ENCODE measurements around the gene LGR4.

The LGR4 gene

GRCh38 chr11:27391331-27392015 lies 81.1 kb downstream of the LGR4 start:
- no peaks in the 10 kb centered on the region for H3K36me3 ChIP-seq (ENCODE audit: insufficient read depth, insufficient read length, low read length)
- H3K9ac ChIP-seq (ENCODE audit: insufficient read length, low read depth) = no peak overlapping the region
- TF ChIP-seq ZNF274 (IDR thresholded peaks at IDR 0.05; ENCODE audit: low read depth, low read length) = no peak
- TF ChIP-seq SUZ12 (IDR thresholded peaks at IDR 0.05; ENCODE audit: extremely low read depth, insufficient read depth, insufficient read length) = no peak
- no peak for TF ChIP-seq YY1 (IDR thresholded peaks at IDR 0.05; ENCODE audit: insufficient read depth, insufficient read length)
- H3K4me3 ChIP-seq (ENCODE audit: insufficient read length, low read depth) = no peak overlapping the region
- DNase-seq (ENCODE audit: low read depth, low spot score) = no peak
- H3K4me1 ChIP-seq (ENCODE audit: insufficient read depth, insufficient read length) = no peaks in the 10 kb centered on the region
- no peaks in the 10 kb centered on the region for H3K9me3 ChIP-seq (ENCODE audit: insufficient read depth, low read length)
- no peaks in the 10 kb centered on the region for H3K27me3 ChIP-seq (ENCODE audit: insufficient read depth, insufficient read length)

DNA sequence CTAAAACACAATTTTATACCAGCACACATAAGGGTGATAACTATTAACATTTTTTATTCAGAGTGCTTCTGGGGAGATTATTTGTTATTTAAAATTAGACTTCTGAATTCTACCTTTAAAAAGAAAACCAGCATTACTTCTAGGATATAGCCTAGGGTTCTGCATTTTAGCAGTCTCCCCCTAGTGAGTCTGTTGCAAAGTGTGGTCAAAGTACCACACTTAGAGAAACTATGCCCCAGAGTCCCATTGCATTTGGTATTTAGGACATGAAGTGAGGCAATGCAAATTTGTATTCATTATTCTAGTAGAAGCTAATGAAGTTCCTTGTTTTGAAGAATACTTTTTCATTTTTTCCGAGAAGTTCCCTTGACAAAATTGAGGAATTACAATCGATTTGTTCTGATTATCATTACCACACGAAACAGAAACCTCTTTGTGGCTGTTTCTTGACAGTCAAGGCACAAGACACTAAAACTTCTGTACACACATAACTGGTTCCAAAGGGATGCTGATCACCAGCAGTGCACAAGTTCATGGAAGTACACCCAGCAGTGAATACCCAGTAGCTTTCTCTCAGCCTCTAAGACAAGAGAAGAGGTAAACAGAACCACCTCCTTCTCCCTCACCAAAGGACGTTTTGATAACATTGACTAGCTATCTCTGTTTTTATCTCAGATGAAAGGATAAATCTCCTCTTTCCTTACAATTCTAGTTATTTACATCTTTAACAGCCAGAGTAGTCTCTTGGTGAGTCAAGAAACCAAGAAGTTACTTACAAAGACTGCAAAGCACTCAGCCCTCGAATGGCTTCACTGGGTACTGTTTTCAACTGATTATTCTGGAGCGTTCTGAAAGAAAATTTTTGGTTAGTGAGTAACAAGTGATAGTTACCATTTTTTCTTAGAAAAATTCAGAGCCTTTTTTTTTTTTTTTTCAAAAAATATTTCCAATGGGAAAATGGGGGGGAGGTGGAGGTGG lies 82.0 kb downstream of the LGR4 start:
- no peak for DNase-seq (ENCODE audit: low read depth, low spot score)
- H3K36me3 ChIP-seq (ENCODE audit: insufficient read depth, insufficient read length, low read length) = no peaks in the 10 kb centered on the region
- H3K9me3 ChIP-seq (ENCODE audit: insufficient read depth, low read length) = no peaks in the 10 kb centered on the region
- no peak overlapping the region for H3K4me3 ChIP-seq (ENCODE audit: insufficient read length, low read depth)
- H3K27me3 ChIP-seq (ENCODE audit: insufficient read depth, insufficient read length) = no peaks in the 10 kb centered on the region
- H3K9ac ChIP-seq (ENCODE audit: insufficient read length, low read depth) = no peak overlapping the region
- no peak for TF ChIP-seq SUZ12 (IDR thresholded peaks at IDR 0.05; ENCODE audit: extremely low read depth, insufficient read depth, insufficient read length)
- TF ChIP-seq YY1 (IDR thresholded peaks at IDR 0.05; ENCODE audit: insufficient read depth, insufficient read length) = no peak
- no peak for TF ChIP-seq ZNF274 (IDR thresholded peaks at IDR 0.05; ENCODE audit: low read depth, low read length)
- no peaks in the 10 kb centered on the region for H3K4me1 ChIP-seq (ENCODE audit: insufficient read depth, insufficient read length)

DNA sequence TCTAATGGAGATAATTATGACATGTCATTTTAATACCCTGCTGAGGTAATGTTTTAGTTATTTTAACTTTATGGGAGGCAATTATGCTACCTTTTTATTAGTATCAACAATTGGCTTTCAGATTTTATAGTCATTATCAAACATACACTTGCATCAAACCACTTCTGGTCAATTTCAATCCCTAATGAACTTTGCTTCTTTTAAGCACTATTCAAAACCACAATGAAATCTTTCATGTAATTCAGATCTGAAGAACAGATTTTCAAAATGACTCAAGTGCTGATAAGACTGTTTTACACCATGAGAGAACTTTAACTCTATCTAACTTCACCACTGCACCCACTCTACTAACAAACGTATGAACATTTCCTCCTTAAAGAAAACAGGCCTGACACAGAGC lies 83.7 kb downstream of the LGR4 start:
- TF ChIP-seq YY1 (IDR thresholded peaks at IDR 0.05; ENCODE audit: insufficient read depth, insufficient read length) (no peak), SUZ12 (IDR thresholded peaks at IDR 0.05; ENCODE audit: extremely low read depth, insufficient read depth, insufficient read length) (no peak), ZNF274 (IDR thresholded peaks at IDR 0.05; ENCODE audit: low read depth, low read length) (no peak)

DNA sequence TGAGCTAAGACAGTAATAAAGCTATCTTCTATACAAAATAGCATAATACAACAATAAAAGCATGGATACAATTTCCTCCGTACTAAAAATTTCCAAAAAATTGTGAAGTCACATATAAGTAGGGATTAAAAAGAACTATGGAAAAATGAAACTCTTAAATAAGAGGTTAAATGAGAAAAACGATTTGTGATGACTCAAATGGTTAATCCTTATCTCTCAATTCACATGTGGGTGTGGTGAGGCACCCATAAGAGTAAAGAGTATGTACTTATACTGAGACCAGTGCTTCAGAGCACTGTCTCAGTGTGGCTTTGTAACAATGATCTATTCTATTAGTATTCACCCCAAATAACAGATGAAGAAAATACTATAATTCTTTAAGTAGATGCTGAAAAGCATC lies 84.6 kb downstream of the LGR4 start:
- no peaks in the 10 kb centered on the region for H3K9me3 ChIP-seq (ENCODE audit: insufficient read depth, low read length)
- DNase-seq (ENCODE audit: low read depth, low spot score) = no peak
- no peak overlapping the region for H3K9ac ChIP-seq (ENCODE audit: insufficient read length, low read depth)
- H3K4me1 ChIP-seq (ENCODE audit: insufficient read depth, insufficient read length) = no peaks in the 10 kb centered on the region
- no peak overlapping the region for H3K4me3 ChIP-seq (ENCODE audit: insufficient read length, low read depth)
- no peaks in the 10 kb centered on the region for H3K27me3 ChIP-seq (ENCODE audit: insufficient read depth, insufficient read length)
- TF ChIP-seq SUZ12 (IDR thresholded peaks at IDR 0.05; ENCODE audit: extremely low read depth, insufficient read depth, insufficient read length) (no peak), YY1 (IDR thresholded peaks at IDR 0.05; ENCODE audit: insufficient read depth, insufficient read length) (no peak)
- H3K36me3 ChIP-seq (ENCODE audit: insufficient read depth, insufficient read length, low read length) = peaks cover 17% of the 10 kb centered on the region

More for the DNA sequence above, 83.7 kb downstream of the LGR4 start:
- no peak for DNase-seq (ENCODE audit: low read depth, low spot score)
- Histone ChIP-seq H3K9ac (ENCODE audit: insufficient read length, low read depth) (no peak overlapping the region), H3K4me3 (ENCODE audit: insufficient read length, low read depth) (no peak overlapping the region), H3K9me3 (ENCODE audit: insufficient read depth, low read length) (no peaks in the 10 kb centered on the region), H3K27me3 (ENCODE audit: insufficient read depth, insufficient read length) (no peaks in the 10 kb centered on the region), H3K4me1 (ENCODE audit: insufficient read depth, insufficient read length) (no peaks in the 10 kb centered on the region), H3K36me3 (ENCODE audit: insufficient read depth, insufficient read length, low read length) (peaks cover 11% of the 10 kb centered on the region)

DNA sequence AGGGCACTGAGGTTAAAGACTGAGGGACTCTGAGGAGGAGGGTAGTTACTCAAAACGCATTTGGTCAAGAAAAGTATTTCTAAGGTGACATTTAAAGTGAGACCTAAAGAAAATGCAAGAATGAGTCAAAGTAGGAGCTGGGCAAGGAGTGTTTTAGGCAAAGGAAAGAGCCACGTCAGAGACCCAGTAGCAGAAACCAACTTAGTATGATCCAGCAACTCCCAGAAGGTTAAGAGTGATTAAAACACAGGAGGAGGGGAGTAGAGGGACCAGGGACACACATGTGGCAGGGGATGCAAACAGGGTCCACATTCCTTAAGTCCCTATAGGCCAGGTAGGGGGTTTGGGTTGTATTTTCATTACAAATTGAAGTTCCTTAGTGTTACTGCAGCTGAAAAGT lies 85.2 kb downstream of the LGR4 start:
- no peaks in the 10 kb centered on the region for H3K27me3 ChIP-seq (ENCODE audit: insufficient read depth, insufficient read length)
- H3K4me1 ChIP-seq (ENCODE audit: insufficient read depth, insufficient read length) = no peaks in the 10 kb centered on the region
- peaks cover 19% of the 10 kb centered on the region for H3K36me3 ChIP-seq (ENCODE audit: insufficient read depth, insufficient read length, low read length)
- TF ChIP-seq ZNF274 (IDR thresholded peaks at IDR 0.05; ENCODE audit: low read depth, low read length) (no peak), YY1 (IDR thresholded peaks at IDR 0.05; ENCODE audit: insufficient read depth, insufficient read length) (no peak), SUZ12 (IDR thresholded peaks at IDR 0.05; ENCODE audit: extremely low read depth, insufficient read depth, insufficient read length) (no peak)
- DNase-seq (ENCODE audit: low read depth, low spot score) = no peak
- H3K4me3 ChIP-seq (ENCODE audit: insufficient read length, low read depth) = no peak overlapping the region
- H3K9me3 ChIP-seq (ENCODE audit: insufficient read depth, low read length) = no peaks in the 10 kb centered on the region
- H3K9ac ChIP-seq (ENCODE audit: insufficient read length, low read depth) = no peak overlapping the region

GRCh38 chr11:27386181-27386845 lies 86.3 kb downstream of the LGR4 start:
- H3K4me3 ChIP-seq (ENCODE audit: insufficient read length, low read depth) = no peak overlapping the region
- no peaks in the 10 kb centered on the region for H3K27me3 ChIP-seq (ENCODE audit: insufficient read depth, insufficient read length)
- H3K9ac ChIP-seq (ENCODE audit: insufficient read length, low read depth) = no peak overlapping the region
- H3K4me1 ChIP-seq (ENCODE audit: insufficient read depth, insufficient read length) = no peaks in the 10 kb centered on the region
- no peaks in the 10 kb centered on the region for H3K9me3 ChIP-seq (ENCODE audit: insufficient read depth, low read length)
- no peak for TF ChIP-seq SUZ12 (IDR thresholded peaks at IDR 0.05; ENCODE audit: extremely low read depth, insufficient read depth, insufficient read length)
- TF ChIP-seq ZNF274 (IDR thresholded peaks at IDR 0.05; ENCODE audit: low read depth, low read length) = no peak
- TF ChIP-seq YY1 (IDR thresholded peaks at IDR 0.05; ENCODE audit: insufficient read depth, insufficient read length) = no peak
- peaks cover 28% of the 10 kb centered on the region for H3K36me3 ChIP-seq (ENCODE audit: insufficient read depth, insufficient read length, low read length)
- DNase-seq (ENCODE audit: low read depth, low spot score) = no peak
